Kidney (tissue), 14 donors: ENCODE measurements around the gene SMURF1. TPM values are rescaled to one million over a fixed set of nuclear protein-coding genes. Genes with fewer than 3 reads are reported as not detected.

ENCODE experiments used
- DNase-seq, 5 donors: peaks; one replicate each; pipeline ENCODE4 v3.0.0-alpha.2; 2013 to 2020
- FAIRE-seq: peaks from 2 replicates; lab custom pipeline; 2012; peaks lifted over from hg19 to GRCh38; lab: Jason Lieb, UNC
- H3K27ac ChIP-seq, 2 donors: one replicate each; pipeline ENCODE4 v1.7.0; 2013; ENCODE audit warnings: low read depth in 2 of 2, low read length in 2 of 2, inconsistent platforms in 1 of 2
- H3K27me3 ChIP-seq: one replicate; pipeline ENCODE4 v1.7.1; 2013; ENCODE audit warnings: low read length, inconsistent platforms; ENCODE audit not compliant: control insufficient read depth, insufficient read depth
- H3K36me3 ChIP-seq, 3 donors: one replicate each; pipeline versions ENCODE4 v1.7.0 to v1.7.1; 2013; ENCODE audit warnings: low read length in 3 of 3, control low read depth in 1 of 3, inconsistent platforms in 1 of 3; ENCODE audit not compliant: insufficient read depth in 3 of 3, control insufficient read depth in 2 of 3
- H3K4me1 ChIP-seq, 3 donors: one replicate each; pipeline versions ENCODE4 v1.7.0 to v1.7.1; 2013; ENCODE audit warnings: low read length in 3 of 3, inconsistent platforms in 1 of 3, low read depth in 1 of 3; ENCODE audit not compliant: control insufficient read depth in 2 of 3, insufficient read depth in 2 of 3
- H3K4me3 ChIP-seq, 3 donors: one replicate each; pipeline versions ENCODE4 v1.7.0 to v1.8.1; 2013; ENCODE audit warnings: low read length in 3 of 3, control low read depth in 1 of 3, inconsistent platforms in 1 of 3
- H3K9ac ChIP-seq, 3 donors: one replicate each; pipeline versions ENCODE4 v1.7.0 to v1.7.1; 2013; ENCODE audit warnings: low read length in 3 of 3, control low read depth in 1 of 3, inconsistent platforms in 1 of 3
- H3K9me3 ChIP-seq, 3 donors: one replicate each; pipeline versions ENCODE4 v1.7.0 to v1.7.1; 2013; ENCODE audit warnings: low read length in 3 of 3, control low read depth in 1 of 3, inconsistent platforms in 1 of 3; ENCODE audit not compliant: control insufficient read depth in 2 of 3, insufficient read depth in 1 of 3
- intact Hi-C: fragments of 100-400 bp; cut with DNase I; formaldehyde crosslinking; loops from one replicate; pipeline ENCODE4 v1.11.1; 2022
- polyA plus RNA-seq: library from polyadenylated mRNA; stranded (reverse); fragments of 350-450 nt; fragmentation: Illumina TruSeq; extraction: RNeasy Lipid Tissue Mini Kit (QIAGEN cat#74804); gene quantifications from one replicate; pipeline ENCODE4 v1.2.3, GENCODE V29; 2014; ENCODE audit warnings: low read depth, low replicate concordance; ENCODE audit not compliant: insufficient read depth
- total RNA-seq: library from RNA; stranded (reverse); fragmentation: NEBNext Ultra II Directional; extraction: Animal tissue kit (Norgen Biotek cat#: 25700); gene quantifications from one replicate; pipeline ENCODE4 v1.2.1, GENCODE V29; 2021
- TF ChIP-seq, protein P1 (sequence below): IDR thresholded peaks from 3 replicates; pipeline ENCODE4 v1.5.1; 2012; ENCODE audit warnings: mild to moderate bottlenecking, moderate library complexity, borderline replicate concordance; ENCODE audit not compliant: insufficient read depth; ENCODE audit errors: extremely low read depth
- donor health status: control.
- donor health status: control.
- donor health status: control.
- donor health status: control.
- donor health status: control.
- donor health status: DM: yes; HTN: yes; CAD: no.
- donor health status: Normal renal cell carcinoma (clear cell type).

SMURF1 gene
- total and polyA plus RNA-seq, 2 donors from 2014 or later: 6.3 to 29.8 TPM

DNA sequence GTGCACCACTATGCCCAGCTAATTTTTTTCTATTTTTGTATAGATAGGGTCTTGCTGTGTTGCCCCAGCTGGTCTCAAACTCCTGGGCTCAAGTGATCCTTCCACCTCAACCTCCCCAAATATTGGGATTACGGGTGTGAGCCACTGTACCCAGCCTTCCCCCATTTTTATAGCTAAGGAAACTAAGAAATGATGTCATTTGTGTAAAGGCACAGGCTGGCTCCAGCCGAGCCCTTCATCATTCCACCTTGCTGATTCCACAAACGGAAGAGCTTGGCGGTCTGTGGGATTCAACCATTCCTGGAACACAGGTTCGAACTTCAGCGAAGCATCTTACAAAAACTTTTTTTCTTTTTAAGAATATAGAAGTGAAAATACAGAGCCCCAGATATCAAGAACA lies 14.4 kb downstream of the SMURF1 start:
- Histone ChIP-seq H3K9ac (no peak overlapping the region), H3K27ac (no peak overlapping the region), H3K36me3 (no peaks in the 10 kb centered on the region), H3K9me3 (no peaks in the 10 kb centered on the region), H3K4me1 (peaks cover 0 to 10% (median 7%) of the 10 kb centered on the region in 3 donors), H3K4me3 (no peak overlapping the region), H3K27me3 (no peaks in the 10 kb centered on the region)
- TF ChIP-seq, protein P1, sequence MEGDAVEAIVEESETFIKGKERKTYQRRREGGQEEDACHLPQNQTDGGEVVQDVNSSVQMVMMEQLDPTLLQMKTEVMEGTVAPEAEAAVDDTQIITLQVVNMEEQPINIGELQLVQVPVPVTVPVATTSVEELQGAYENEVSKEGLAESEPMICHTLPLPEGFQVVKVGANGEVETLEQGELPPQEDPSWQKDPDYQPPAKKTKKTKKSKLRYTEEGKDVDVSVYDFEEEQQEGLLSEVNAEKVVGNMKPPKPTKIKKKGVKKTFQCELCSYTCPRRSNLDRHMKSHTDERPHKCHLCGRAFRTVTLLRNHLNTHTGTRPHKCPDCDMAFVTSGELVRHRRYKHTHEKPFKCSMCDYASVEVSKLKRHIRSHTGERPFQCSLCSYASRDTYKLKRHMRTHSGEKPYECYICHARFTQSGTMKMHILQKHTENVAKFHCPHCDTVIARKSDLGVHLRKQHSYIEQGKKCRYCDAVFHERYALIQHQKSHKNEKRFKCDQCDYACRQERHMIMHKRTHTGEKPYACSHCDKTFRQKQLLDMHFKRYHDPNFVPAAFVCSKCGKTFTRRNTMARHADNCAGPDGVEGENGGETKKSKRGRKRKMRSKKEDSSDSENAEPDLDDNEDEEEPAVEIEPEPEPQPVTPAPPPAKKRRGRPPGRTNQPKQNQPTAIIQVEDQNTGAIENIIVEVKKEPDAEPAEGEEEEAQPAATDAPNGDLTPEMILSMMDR: no peak
- DNase-seq: no peak
- no peak for FAIRE-seq
- intact Hi-C loops: no loop called here

DNA sequence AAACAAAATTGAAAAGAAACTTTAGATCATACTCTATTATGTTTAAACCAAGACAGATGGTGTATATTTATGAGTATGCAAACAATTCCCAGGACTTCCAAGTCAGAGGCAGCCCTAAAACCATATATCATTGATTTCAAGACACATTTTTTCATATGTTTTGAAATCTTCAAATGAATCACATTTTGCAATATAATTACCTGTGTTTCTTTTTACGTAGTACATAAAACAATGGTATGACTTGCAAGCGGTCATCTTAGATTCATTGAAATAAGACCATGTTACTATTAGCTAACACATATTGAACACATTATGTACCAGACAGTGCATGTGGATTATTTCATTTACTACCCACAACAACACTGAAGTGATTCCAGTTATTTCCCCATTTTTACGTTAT lies 14.9 kb downstream of the SMURF1 start:
- intact Hi-C loops: no loop called here
- no peak for FAIRE-seq
- peaks cover 0 to 11% (median 10%) of the 10 kb centered on the region in 3 donors for H3K4me1 ChIP-seq

DNA sequence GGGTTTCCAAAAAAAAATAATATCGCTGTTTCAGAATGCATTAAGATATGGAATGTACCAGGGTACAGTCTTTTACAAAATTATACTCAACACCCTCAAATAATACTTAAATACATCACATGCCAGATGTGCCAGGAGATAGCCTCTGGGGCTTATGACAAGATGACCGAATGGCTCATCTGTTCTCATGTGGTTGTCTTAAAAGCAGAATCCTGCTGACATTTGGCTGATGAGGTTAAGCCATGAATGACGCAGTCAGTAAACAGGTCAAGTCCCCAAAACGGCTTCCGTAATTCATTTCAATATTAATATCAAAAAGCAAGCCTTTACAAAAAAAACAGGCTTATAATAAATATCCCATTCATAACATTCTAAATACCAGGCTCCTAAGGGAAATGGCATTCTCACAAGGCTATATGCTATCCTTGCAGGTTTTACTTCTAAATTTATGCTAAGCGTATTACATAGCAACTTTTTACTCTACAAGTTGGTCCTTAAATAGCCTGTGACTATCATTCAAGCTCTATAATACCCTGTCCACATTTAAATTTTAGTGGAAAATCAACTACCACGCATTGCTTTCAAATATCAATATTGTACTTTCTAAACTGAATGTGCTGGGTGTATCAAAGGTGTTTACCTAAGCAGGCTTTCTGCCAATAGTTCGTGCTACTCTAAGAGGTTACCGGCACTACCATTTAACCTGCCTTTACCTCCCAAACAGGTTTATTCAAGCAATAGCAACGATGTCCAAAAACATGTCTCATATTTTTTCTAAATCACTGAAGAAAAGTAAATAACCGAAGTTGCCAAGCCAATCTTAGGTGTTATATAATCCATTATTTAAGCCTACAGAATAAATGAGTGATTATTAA lies 15.6 kb downstream of the SMURF1 start:
- peaks cover 0 to 12% (median 11%) of the 10 kb centered on the region in 3 donors for H3K4me1 ChIP-seq
- TF ChIP-seq, protein P1: no peak
- no peaks in the 10 kb centered on the region for H3K36me3 ChIP-seq
- no peak for FAIRE-seq
- H3K9me3 ChIP-seq: no peaks in the 10 kb centered on the region
- H3K27me3 ChIP-seq: no peaks in the 10 kb centered on the region
- no peak overlapping the region for H3K4me3 ChIP-seq
- no peak overlapping the region for H3K9ac ChIP-seq
- H3K27ac ChIP-seq: no peak overlapping the region
- intact Hi-C loops: no loop called here
- no peak for DNase-seq

More for the DNA sequence above, 14.9 kb downstream of the SMURF1 start:
- no peak for DNase-seq
- Histone ChIP-seq H3K36me3 (no peaks in the 10 kb centered on the region), H3K4me3 (no peak overlapping the region), H3K27ac (no peak overlapping the region), H3K9me3 (no peaks in the 10 kb centered on the region), H3K9ac (no peak overlapping the region), H3K27me3 (no peaks in the 10 kb centered on the region)
- TF ChIP-seq, protein P1: no peak
